Immature natural killer cell (primary cell): ENCODE data around the gene THOC6. TPM values are rescaled to one million over a fixed set of nuclear protein-coding genes. Genes with fewer than 3 reads are reported as not detected.
"Not testable (repeated sequence)": the region's sequence is repeated elsewhere in the genome, so short reads cannot be mapped to it uniquely, and the experiment has no call there.

ENCODE experiments used
- DNase-seq, 3 donors: peaks; one replicate each; pipeline ENCODE4 v3.0.0; 2022; ENCODE audit warnings: mixed read lengths in 1 of 3
- H3K27ac Mint-ChIP-seq, 6 donors: one replicate each; pipeline ENCODE4 v1.8.0; 2020; ENCODE audit warnings: mixed read lengths in 6 of 6, mild to moderate bottlenecking in 5 of 6, inconsistent platforms in 4 of 6, moderate library complexity in 3 of 6
- H3K27me3 Mint-ChIP-seq, 3 donors: one replicate each; pipeline ENCODE4 v1.8.0; 2020 to 2021; ENCODE audit warnings: low read depth in 3 of 3, mild to moderate bottlenecking in 3 of 3, mixed read lengths in 3 of 3, moderate library complexity in 3 of 3, inconsistent platforms in 1 of 3
- H3K36me3 Mint-ChIP-seq, 3 donors: one replicate each; pipeline ENCODE4 v1.8.0; 2020; ENCODE audit warnings: mixed read lengths in 3 of 3, inconsistent platforms in 2 of 3, mild to moderate bottlenecking in 2 of 3
- H3K4me1 Mint-ChIP-seq, 2 donors: one replicate each; pipeline ENCODE4 v1.8.0; 2020; ENCODE audit warnings: inconsistent platforms in 2 of 2, mild to moderate bottlenecking in 2 of 2, mixed read lengths in 2 of 2, moderate library complexity in 1 of 2
- H3K4me3 Mint-ChIP-seq, 5 donors: one replicate each; pipeline ENCODE4 v1.8.0; 2020; ENCODE audit warnings: mild to moderate bottlenecking in 5 of 5, mixed read lengths in 5 of 5, inconsistent platforms in 3 of 5, moderate library complexity in 3 of 5
- H3K9me3 Mint-ChIP-seq, 6 donors: one replicate each; pipeline ENCODE4 v1.8.0; 2020; ENCODE audit warnings: mild to moderate bottlenecking in 6 of 6, mixed read lengths in 6 of 6, inconsistent platforms in 4 of 6, moderate library complexity in 3 of 6
- polyA plus RNA-seq, 3 donors: library from polyadenylated mRNA; unstranded; fragments of 300-500 nt; fragmentation: Illumina TruSeq; gene quantifications; one replicate each; pipeline ENCODE4 v1.2.3, GENCODE V29; 2021

Gene THOC6
- polyA plus RNA-seq, 3 donors from 2014 or later = 40.1 to 45.4 (median 42.1) TPM

GRCh38 chr16:3054965-3055733, 31.3 kb downstream of the THOC6 start:
- peak overlapping the region; percentile 50 to 87 (median 64) for H3K4me3 Mint-ChIP-seq
- no peak for DNase-seq
- peaks cover 2 to 10% (median 3%) of the 10 kb centered on the region in 3 donors for H3K27me3 Mint-ChIP-seq
- peaks cover 6 to 22% (median 7%) of the 10 kb centered on the region in 3 donors for H3K36me3 Mint-ChIP-seq
- H3K27ac Mint-ChIP-seq = peak overlapping the region; percentile 53 to 90 (median 83)
- H3K9me3 Mint-ChIP-seq = no peaks in the 10 kb centered on the region
- peaks cover 63 to 70% of the 10 kb centered on the region in 2 donors for H3K4me1 Mint-ChIP-seq

- not testable (repeated sequence) for H3K27me3 Mint-ChIP-seq, DNase-seq, H3K9me3 Mint-ChIP-seq
- peaks cover 6 to 22% (median 7%) of the 10 kb centered on the region in 3 donors for H3K36me3 Mint-ChIP-seq
- H3K27ac Mint-ChIP-seq = peak overlapping the region in 5 of 6 donors; percentile 53 to 90 (median 83)
- H3K4me3 Mint-ChIP-seq = peak overlapping the region in 4 of 5 donors; percentile 64 to 87 (median 70)
- peaks cover 64 to 70% of the 10 kb centered on the region in 2 donors for H3K4me1 Mint-ChIP-seq
Observed at GRCh38 chr16:3055734-3056115, 31.9 kb downstream of the THOC6 start.

- no peaks in the 10 kb centered on the region for H3K9me3 Mint-ChIP-seq
- H3K4me3 Mint-ChIP-seq = peak overlapping the region; percentile 10 to 75 (median 70)
- DNase-seq = no peak
- peaks cover 6 to 22% (median 7%) of the 10 kb centered on the region in 3 donors for H3K36me3 Mint-ChIP-seq
- peaks cover 57 to 63% of the 10 kb centered on the region in 2 donors for H3K4me1 Mint-ChIP-seq
- peaks cover 2 to 8% (median 3%) of the 10 kb centered on the region in 3 donors for H3K27me3 Mint-ChIP-seq
- peak overlapping the region in 5 of 6 donors; percentile 24 to 77 (median 61) for H3K27ac Mint-ChIP-seq
Observed at GRCh38 chr16:3056336-3057180, 32.7 kb downstream of the THOC6 start.

GRCh38 chr16:3057181-3058138, 33.6 kb downstream of the THOC6 start:
- Mint-ChIP-seq H3K4me1 (peaks cover 50 to 58% of the 10 kb centered on the region in 2 donors), H3K27ac (peak overlapping the region in 5 of 6 donors; percentile 13 to 93 (median 77)), H3K36me3 (peaks cover 6 to 18% (median 7%) of the 10 kb centered on the region in 3 donors), H3K4me3 (peak overlapping the region; percentile 58 to 75 (median 70)), H3K9me3 (no peaks in the 10 kb centered on the region), H3K27me3 (peaks cover 2 to 8% (median 3%) of the 10 kb centered on the region in 3 donors)
- no peak for DNase-seq

- H3K4me1 Mint-ChIP-seq = peaks cover 50 to 60% of the 10 kb centered on the region in 2 donors
- peaks cover 6 to 18% (median 7%) of the 10 kb centered on the region in 3 donors for H3K36me3 Mint-ChIP-seq
Observed at GRCh38 chr16:3058139-3059030, 34.5 kb downstream of the THOC6 start.

GRCh38 chr16:3059041-3059722, 35.3 kb downstream of the THOC6 start:
- peak overlapping the region; percentile 82 to 92 (median 91) for H3K27ac Mint-ChIP-seq
- DNase-seq = peak; percentile 89 to 91 (median 90)
- H3K4me1 Mint-ChIP-seq = peaks cover 48 to 54% of the 10 kb centered on the region in 2 donors
- peaks cover 0 to 13% (median 7%) of the 10 kb centered on the region in 3 donors for H3K36me3 Mint-ChIP-seq
- H3K9me3 Mint-ChIP-seq = no peaks in the 10 kb centered on the region
- peaks cover 2 to 6% (median 3%) of the 10 kb centered on the region in 3 donors for H3K27me3 Mint-ChIP-seq
- peak overlapping the region; percentile 89 to 95 (median 94) for H3K4me3 Mint-ChIP-seq

More at GRCh38 chr16:3058139-3059030, 34.5 kb downstream of the THOC6 start:
- Mint-ChIP-seq H3K9me3 (no peaks in the 10 kb centered on the region), H3K4me3 (peak overlapping the region; percentile 89 to 95 (median 94)), H3K27ac (peak overlapping the region; percentile 39 to 92 (median 86)), H3K27me3 (peaks cover 2 to 8% (median 3%) of the 10 kb centered on the region in 3 donors)
- DNase-seq = peak in 2 of 3 donors; percentile 53 to 55

- DNase-seq = no peak
- Mint-ChIP-seq H3K9me3 (no peaks in the 10 kb centered on the region), H3K27ac (peak overlapping the region; percentile 82 to 92 (median 90)), H3K36me3 (peaks cover 0 to 12% (median 6%) of the 10 kb centered on the region in 3 donors), H3K27me3 (peaks cover 2 to 6% (median 3%) of the 10 kb centered on the region in 3 donors), H3K4me3 (peak overlapping the region; percentile 82 to 88 (median 83)), H3K4me1 (peaks cover 42 to 52% of the 10 kb centered on the region in 2 donors)
Observed at GRCh38 chr16:3059723-3060242, 35.9 kb downstream of the THOC6 start.

- Mint-ChIP-seq H3K4me3 (peak overlapping the region; percentile 82 to 88 (median 83)), H3K36me3 (peaks cover 0 to 5% (median under 1%) of the 10 kb centered on the region in 3 donors), H3K27ac (peak overlapping the region; percentile 82 to 92 (median 90)), H3K9me3 (no peaks in the 10 kb centered on the region), H3K4me1 (peaks cover 41 to 47% of the 10 kb centered on the region in 2 donors), H3K27me3 (peaks cover 2 to 6% (median 5%) of the 10 kb centered on the region in 3 donors)
- no peak for DNase-seq
Observed at GRCh38 chr16:3060339-3061127, 36.7 kb downstream of the THOC6 start.

GRCh38 chr16:3062553-3062952, 38.7 kb downstream of the THOC6 start:
- H3K9me3 Mint-ChIP-seq = no peaks in the 10 kb centered on the region
- H3K36me3 Mint-ChIP-seq = peaks cover 0 to 10% (median 8%) of the 10 kb centered on the region in 3 donors
- peak overlapping the region in 3 of 6 donors; percentile 31 to 97 (median 43) for H3K27ac Mint-ChIP-seq
- peaks cover 42% of the 10 kb centered on the region in 2 donors for H3K4me1 Mint-ChIP-seq
- peaks cover 5 to 10% (median 8%) of the 10 kb centered on the region in 3 donors for H3K27me3 Mint-ChIP-seq
- DNase-seq = no peak
- H3K4me3 Mint-ChIP-seq = peak overlapping the region in 1 of 5 donors; percentile 55

GRCh38 chr16:3063625-3064386, 40.0 kb downstream of the THOC6 start:
- Mint-ChIP-seq H3K4me1 (peaks cover 49 to 52% of the 10 kb centered on the region in 2 donors), H3K9me3 (no peaks in the 10 kb centered on the region), H3K4me3 (peak overlapping the region in 2 of 5 donors; percentile 40 to 99), H3K27ac (peak overlapping the region in 5 of 6 donors; percentile 59 to 99 (median 83)), H3K27me3 (peaks cover 5 to 8% (median 5%) of the 10 kb centered on the region in 3 donors), H3K36me3 (peaks cover 0 to 11% (median 10%) of the 10 kb centered on the region in 3 donors)
- DNase-seq = no peak
